ENCODE measurements around the gene RHOXF2B.

The RHOXF2B gene

GRCh38 chrX:120023259-120023658, 54.2 kb downstream of the RHOXF2B start:
- intact Hi-C loops (cut with DNase I): no loop called here
- no peak for DNase-seq

GRCh38 chrX:120022763-120023162, 54.7 kb downstream of the RHOXF2B start:
- intact Hi-C loops (cut with DNase I): no loop called here
- no peak for DNase-seq

All from head of caudate nucleus (tissue), 42 donors.